Thymus (tissue), 11 donors: Measurements from ENCODE around the gene PC. TPM values are rescaled to one million over a fixed set of nuclear protein-coding genes. Genes with fewer than 3 reads are reported as not detected.

Experiments
- DNase-seq, 9 donors: peaks; one replicate each; pipeline ENCODE4 v3.0.0-alpha.2; 2013; ENCODE audit warnings: low spot score in 9 of 9, low read depth in 6 of 9, missing footprints in 1 of 9
- H3K27ac ChIP-seq, 2 donors: one replicate each; pipeline ENCODE4 v1.5.1; 2013; ENCODE audit warnings: control low read depth in 1 of 2, low read depth in 1 of 2, low read length in 1 of 2, mild to moderate bottlenecking in 1 of 2, moderate library complexity in 1 of 2
- H3K27me3 ChIP-seq, 2 donors: one replicate each; pipeline ENCODE4 v1.5.1; 2013; ENCODE audit warnings: low read length in 1 of 2; ENCODE audit not compliant: control insufficient read depth in 2 of 2, insufficient read depth in 1 of 2
- H3K36me3 ChIP-seq, 2 donors: one replicate each; pipeline ENCODE4 v1.5.1; 2013; ENCODE audit warnings: low read length in 1 of 2, mild to moderate bottlenecking in 1 of 2, moderate library complexity in 1 of 2; ENCODE audit not compliant: control insufficient read depth in 2 of 2, insufficient read depth in 2 of 2
- H3K4me1 ChIP-seq, 2 donors: one replicate each; pipeline ENCODE4 v1.5.1; 2013; ENCODE audit warnings: low read length in 2 of 2; ENCODE audit not compliant: control insufficient read depth in 2 of 2, insufficient read depth in 2 of 2
- H3K4me3 ChIP-seq, 2 donors: one replicate each; pipeline ENCODE4 v1.5.1; 2013; ENCODE audit warnings: low read length in 2 of 2, control low read depth in 1 of 2, mild to moderate bottlenecking in 1 of 2
- H3K9me3 ChIP-seq, 2 donors: one replicate each; pipeline ENCODE4 v1.5.1; 2013; ENCODE audit warnings: low read length in 1 of 2, mild to moderate bottlenecking in 1 of 2; ENCODE audit not compliant: control insufficient read depth in 2 of 2, insufficient read depth in 1 of 2
- WGBS: extraction: QIAGEN DNeasy Blood & Tissue Kit; methylation state at CpG from one replicate; pipeline ENCODE4 v1.1.7; 2013; 5-methylcytosine and 5-hydroxymethylcytosine counted together
- polyA plus RNA-seq: library from polyadenylated mRNA; stranded (reverse); fragments of 200-250 nt; gene quantifications from one replicate; pipeline ENCODE4 v1.2.3, GENCODE V29; 2013
- total RNA-seq: library from RNA; stranded (reverse); fragments of 120-200 nt; gene quantifications from one replicate; pipeline ENCODE4 v1.2.4, GENCODE V29; 2013
- donor health status: healthy.

PC gene
- total and polyA plus RNA-seq, 2 donors: 3.4 to 9.9 TPM

GRCh38 chr11:66924272-66924671 lies 33.9 kb downstream of the PC start:
- no peak overlapping the region for H3K27ac ChIP-seq
- no peaks in the 10 kb centered on the region for H3K36me3 ChIP-seq
- H3K4me1 ChIP-seq: no peaks in the 10 kb centered on the region
- WGBS: 100% methylated on average over 1 of the region's 1 CpG
- no peak overlapping the region for H3K4me3 ChIP-seq
- H3K9me3 ChIP-seq: no peaks in the 10 kb centered on the region
- no peaks in the 10 kb centered on the region for H3K27me3 ChIP-seq
- no peak for DNase-seq

- Histone ChIP-seq H3K36me3 (no peaks in the 10 kb centered on the region), H3K9me3 (no peaks in the 10 kb centered on the region), H3K27ac (no peak overlapping the region), H3K4me1 (no peaks in the 10 kb centered on the region), H3K27me3 (no peaks in the 10 kb centered on the region), H3K4me3 (no peak overlapping the region)
- no peak for DNase-seq
Observed at GRCh38 chr11:66922551-66922950, 35.6 kb downstream of the PC start.

GRCh38 chr11:66920978-66921784 lies 37.0 kb downstream of the PC start:
- Histone ChIP-seq H3K27ac (no peak overlapping the region), H3K36me3 (no peaks in the 10 kb centered on the region), H3K4me3 (no peak overlapping the region), H3K27me3 (no peaks in the 10 kb centered on the region), H3K9me3 (no peaks in the 10 kb centered on the region), H3K4me1 (no peaks in the 10 kb centered on the region)
- WGBS: 68% methylated on average over 18 of the region's 18 CpGs
- DNase-seq: no peak

GRCh38 chr11:66919923-66920322 lies 38.3 kb downstream of the PC start:
- H3K36me3 ChIP-seq: no peaks in the 10 kb centered on the region
- DNase-seq: no peak
- no peaks in the 10 kb centered on the region for H3K27me3 ChIP-seq
- no peak overlapping the region for H3K27ac ChIP-seq
- no peaks in the 10 kb centered on the region for H3K4me1 ChIP-seq
- no peaks in the 10 kb centered on the region for H3K9me3 ChIP-seq
- H3K4me3 ChIP-seq: no peak overlapping the region
- whole genome bisulfite sequencing: 93% methylated on average over 6 of the region's 6 CpGs

- Histone ChIP-seq H3K36me3 (no peaks in the 10 kb centered on the region), H3K4me1 (no peaks in the 10 kb centered on the region), H3K27me3 (no peaks in the 10 kb centered on the region), H3K9me3 (no peaks in the 10 kb centered on the region), H3K4me3 (no peak overlapping the region), H3K27ac (no peak overlapping the region)
- 74% methylated on average over 3 of the region's 3 CpGs for WGBS
- no peak for DNase-seq
Observed at GRCh38 chr11:66918741-66919140, 39.4 kb downstream of the PC start.

- H3K27me3 ChIP-seq: no peaks in the 10 kb centered on the region
- H3K4me3 ChIP-seq: no peak overlapping the region
- no peak for DNase-seq
- H3K4me1 ChIP-seq: no peaks in the 10 kb centered on the region
- no peaks in the 10 kb centered on the region for H3K36me3 ChIP-seq
- H3K27ac ChIP-seq: no peak overlapping the region
- 95% methylated on average over 7 of the region's 7 CpGs for WGBS
- H3K9me3 ChIP-seq: no peaks in the 10 kb centered on the region
Observed at GRCh38 chr11:66915866-66916265, 42.3 kb downstream of the PC start.

GRCh38 chr11:66915046-66915832 lies 42.9 kb downstream of the PC start:
- 96% methylated on average over 14 of the region's 14 CpGs for WGBS
- Histone ChIP-seq H3K4me3 (no peak overlapping the region), H3K27ac (no peak overlapping the region), H3K27me3 (no peaks in the 10 kb centered on the region), H3K36me3 (no peaks in the 10 kb centered on the region), H3K9me3 (no peaks in the 10 kb centered on the region), H3K4me1 (no peaks in the 10 kb centered on the region)
- DNase-seq: no peak

- Histone ChIP-seq H3K27ac (no peak overlapping the region), H3K4me3 (no peak overlapping the region), H3K36me3 (no peaks in the 10 kb centered on the region), H3K9me3 (no peaks in the 10 kb centered on the region), H3K4me1 (no peaks in the 10 kb centered on the region), H3K27me3 (no peaks in the 10 kb centered on the region)
- WGBS: 97% methylated on average over 5 of the region's 5 CpGs
- DNase-seq: no peak
Observed at GRCh38 chr11:66914505-66914904, 43.7 kb downstream of the PC start.

- DNase-seq: no peak
- no peaks in the 10 kb centered on the region for H3K4me1 ChIP-seq
- no peak overlapping the region for H3K4me3 ChIP-seq
- no peaks in the 10 kb centered on the region for H3K9me3 ChIP-seq
- H3K36me3 ChIP-seq: no peaks in the 10 kb centered on the region
- no peaks in the 10 kb centered on the region for H3K27me3 ChIP-seq
- 94% methylated on average over 9 of the region's 9 CpGs for WGBS
- no peak overlapping the region for H3K27ac ChIP-seq
Observed at GRCh38 chr11:66912911-66913310, 45.3 kb downstream of the PC start.
